ENCODE data around the gene IGFL1. TPM values are rescaled to one million over a fixed set of nuclear protein-coding genes. Genes with fewer than 3 reads are reported as not detected.
"Not testable (repeated sequence)": the region's sequence is repeated elsewhere in the genome, so short reads cannot be mapped to it uniquely, and the experiment has no call there.

IGFL1 gene
- 3.8 TPM in 1 of 2 replicates, not detected in the other for total RNA-seq

DNA sequence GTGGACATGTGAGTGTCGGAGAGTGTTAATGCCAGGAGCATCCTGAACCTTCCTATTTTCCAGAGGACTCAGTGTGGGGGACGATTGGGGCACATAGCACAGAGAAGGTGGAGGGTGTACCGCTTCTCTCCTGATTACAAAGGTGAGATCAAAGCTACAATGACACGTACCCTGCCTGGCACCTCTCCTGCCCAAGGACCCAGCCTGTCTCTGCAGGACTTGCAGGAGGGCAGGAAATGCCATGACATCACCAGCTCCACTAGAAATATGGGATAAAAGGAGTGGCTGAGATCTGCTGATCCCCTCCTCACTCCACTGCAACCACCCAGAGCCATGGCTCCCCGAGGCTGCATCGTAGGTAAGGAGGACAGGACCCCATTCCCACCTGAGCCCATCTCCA, at the start of gene IGFL1:
TSS of gene IGFL1 (plus strand) at position 301 of the 400 bp plus-strand sequence. CDS start at position 334, 33 bp downstream.
- DNase-seq (ENCODE audit: low read depth) = no peak

DNA sequence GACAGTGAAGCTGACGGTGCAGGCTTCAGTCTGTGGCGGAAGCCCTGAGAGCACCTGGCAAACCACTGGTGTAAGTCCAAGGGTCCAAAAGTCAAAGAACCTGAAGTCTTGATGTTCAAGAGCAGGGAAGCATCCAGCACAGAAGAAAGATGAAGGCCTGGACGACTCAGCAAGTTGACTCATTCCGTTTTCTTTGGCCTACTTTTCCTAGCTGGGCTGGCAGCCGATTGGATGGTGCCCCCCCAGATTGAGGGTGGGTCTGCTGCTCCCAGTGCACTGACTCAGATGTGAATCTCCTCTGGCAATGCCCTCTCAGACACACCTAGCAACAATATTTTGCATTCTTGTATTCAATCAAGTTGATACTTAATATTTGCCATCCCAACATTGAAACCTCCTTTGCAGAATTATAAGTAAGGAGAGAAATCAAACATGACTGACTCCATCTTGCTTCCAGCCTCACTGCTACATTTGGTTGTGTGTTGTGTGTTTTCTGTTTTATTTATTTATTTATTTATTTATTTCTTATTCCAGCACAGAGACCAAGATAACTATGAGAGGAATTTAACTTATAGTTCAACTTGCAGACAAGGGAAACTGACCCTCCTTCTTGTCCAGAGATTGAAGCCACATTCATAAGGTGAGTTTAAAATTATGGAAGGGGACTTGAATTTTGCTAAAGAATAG, 48.7 kb upstream of the IGFL1 start:
- peak; percentile 40 for DNase-seq (ENCODE audit: low read depth)

DNA sequence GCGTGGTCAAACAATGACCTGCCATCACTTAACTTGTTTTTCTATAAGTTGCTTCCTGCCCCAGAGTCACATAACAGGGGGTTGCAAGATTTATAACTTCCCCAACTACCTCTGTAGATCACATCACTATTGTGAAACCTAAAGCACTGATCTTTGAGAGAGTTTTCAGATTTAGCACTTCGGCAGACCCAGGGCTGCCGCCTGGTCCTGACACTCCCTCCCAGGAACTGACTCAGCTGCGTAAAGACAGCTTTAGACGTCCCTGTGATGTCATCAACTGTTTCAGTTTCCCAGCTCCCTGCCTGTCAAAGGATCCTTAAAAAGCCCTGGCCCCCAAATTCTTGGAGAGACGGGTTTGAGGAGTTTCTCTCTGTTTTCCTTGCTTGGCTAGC, 48.2 kb upstream of the IGFL1 start:
- DNase-seq (ENCODE audit: low read depth) = no peak

DNA sequence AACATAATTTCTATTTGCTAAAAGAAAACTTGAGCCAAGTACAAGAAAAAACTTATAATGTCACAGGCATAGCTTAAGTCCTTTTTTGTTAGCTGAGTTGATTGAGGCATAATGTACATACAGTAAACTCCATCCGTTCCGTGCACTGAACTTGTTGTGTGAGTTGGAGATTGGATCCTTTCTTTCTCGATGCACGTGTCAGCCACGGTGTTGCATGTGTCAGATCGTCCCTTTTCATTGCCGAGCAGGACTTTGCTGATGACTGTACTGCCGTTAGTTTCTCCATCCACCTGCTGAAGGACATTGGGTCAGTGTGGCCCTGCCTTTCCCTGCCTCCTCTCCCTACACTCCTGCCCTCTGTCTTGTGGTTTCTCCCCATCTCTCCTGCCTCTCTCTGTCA, 47.1 kb upstream of the IGFL1 start:
- no peak for DNase-seq (ENCODE audit: low read depth)

DNA sequence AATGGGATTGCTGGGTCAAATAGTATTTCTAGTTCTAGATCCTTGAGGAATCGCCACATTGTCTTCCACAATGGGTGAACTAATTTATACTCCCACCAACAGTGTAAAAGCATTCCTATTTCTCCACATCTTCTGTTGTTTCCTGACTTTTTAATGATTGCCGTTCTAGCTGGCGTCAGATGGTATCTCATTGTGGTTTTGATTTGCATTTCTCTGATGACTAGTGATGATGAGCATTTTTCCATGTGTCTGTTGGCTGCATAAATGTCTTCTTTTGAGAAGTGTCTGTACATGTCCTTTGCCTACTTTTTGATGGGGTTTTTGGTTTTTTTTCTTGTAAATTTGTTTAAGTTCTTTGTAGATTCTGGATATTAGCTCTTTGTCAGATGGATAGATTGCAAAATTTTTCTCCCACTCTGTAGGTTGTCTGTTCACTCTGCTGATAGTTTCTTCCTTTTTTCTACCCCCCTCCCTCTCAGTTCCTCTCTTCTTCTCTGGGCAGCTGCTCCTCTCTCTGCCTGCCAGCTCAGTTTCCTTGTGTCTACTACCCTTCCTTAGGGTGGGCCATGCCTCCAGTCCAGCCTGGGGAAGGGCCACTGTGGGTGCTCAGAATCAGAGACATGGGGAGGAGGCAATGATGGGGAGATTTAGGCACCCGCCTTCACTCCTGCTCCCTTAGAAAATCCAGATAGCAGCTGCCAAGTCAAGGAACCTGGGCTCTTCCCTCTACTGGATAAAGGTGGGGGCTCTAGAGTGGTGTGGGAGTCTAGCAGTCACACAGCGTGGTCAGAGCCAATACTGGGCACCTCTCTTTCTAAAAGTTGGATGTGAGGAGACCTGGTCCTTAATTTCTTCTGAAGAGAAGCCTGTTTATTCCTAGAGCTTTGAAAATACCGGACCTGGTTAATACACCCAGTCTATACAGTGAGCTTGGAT, 44.5 kb upstream of the IGFL1 start:
- DNase-seq (ENCODE audit: low read depth) = not testable (repeated sequence)

DNA sequence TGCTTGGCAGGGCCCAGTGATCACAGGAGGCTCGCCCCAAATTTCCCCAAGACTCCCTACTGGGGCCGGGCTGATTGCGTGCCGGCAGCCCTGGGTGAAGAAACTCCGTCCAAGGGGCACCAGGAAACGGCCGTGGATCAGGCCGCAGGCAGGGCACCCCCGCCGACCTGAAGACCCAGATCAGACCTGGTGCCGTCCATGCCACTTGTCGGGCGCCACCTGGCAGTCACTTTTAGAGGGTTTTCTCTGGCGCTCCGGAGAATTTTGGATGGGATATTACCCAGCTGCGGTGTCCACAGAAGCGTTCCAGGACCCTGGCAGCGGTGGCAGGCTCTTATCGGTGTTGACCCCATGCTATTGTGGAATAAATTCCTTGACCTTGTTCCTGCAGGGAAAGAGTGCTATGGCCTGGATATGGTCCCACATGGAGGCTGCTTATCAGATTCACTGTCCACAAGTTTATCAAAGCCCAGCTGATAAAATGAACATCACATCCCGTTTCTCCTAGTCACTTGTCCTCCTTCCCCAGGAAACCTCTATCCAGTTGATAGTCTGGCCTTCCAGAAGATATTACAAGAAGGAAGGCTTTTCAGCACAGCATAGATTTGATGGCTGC, 43.3 kb upstream of the IGFL1 start:
- no peak for DNase-seq (ENCODE audit: low read depth)

DNA sequence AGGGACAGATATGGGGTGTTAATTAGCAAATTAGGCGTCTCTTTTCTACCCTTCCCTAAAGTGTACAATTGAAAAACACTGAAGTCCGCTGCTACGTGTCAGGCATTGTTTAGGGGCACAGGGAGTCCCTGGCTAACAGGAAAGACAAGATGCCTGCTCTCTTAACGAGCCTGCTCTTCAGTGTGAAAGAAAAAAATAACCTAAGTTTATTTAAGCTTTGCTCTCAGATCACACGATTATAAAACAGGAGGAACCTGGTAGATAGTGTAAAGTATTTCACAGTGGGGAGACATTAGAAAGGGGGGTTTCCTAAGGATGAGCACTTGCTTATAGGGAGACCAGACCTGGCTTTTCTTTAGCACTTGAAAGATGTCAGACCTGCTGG, 42.8 kb upstream of the IGFL1 start:
- no peak for DNase-seq (ENCODE audit: low read depth)

DNA sequence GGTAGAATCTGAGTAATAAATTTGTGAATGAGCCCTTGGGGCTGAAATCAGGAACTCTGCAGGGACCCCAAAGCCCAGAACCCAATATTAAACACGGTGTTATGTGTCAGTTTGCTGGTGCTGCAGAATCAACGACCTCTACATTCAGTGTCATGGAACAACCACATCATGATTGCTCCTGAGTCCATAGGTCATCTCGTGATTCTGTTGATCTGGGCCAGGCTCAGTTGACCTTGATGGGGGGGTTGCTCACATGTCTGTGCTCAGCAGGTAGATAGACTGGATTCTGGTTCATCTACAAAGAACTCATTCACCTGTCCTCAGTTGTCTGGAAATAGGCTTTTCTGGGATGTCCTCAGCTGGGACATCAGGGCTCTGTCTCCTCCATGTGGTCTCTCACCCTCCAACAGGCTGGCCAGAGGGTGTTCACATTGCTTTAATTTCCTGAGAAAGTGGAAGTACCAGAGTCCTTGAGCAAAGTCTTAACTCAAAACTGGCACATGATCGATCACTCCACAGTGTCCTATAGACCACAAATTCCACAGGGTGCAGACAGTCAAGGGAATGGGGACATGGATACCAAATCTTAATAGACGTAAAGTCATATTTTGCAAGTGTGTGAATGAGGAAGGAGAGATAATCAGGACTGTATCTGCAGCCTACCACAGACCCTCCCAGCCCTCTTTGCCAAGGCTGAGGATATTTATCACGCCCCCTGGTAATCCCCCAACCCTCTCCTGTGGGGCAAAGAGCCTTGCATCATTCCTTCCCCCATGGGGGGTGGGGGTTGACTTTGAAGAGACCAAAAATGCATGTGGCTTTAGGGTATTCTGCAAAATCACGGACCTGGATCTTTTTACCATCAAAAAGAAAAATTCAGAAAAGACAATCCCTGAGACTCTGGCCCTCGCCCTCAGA, 39.3 kb upstream of the IGFL1 start:
- DNase-seq (ENCODE audit: low read depth) = no peak

DNA sequence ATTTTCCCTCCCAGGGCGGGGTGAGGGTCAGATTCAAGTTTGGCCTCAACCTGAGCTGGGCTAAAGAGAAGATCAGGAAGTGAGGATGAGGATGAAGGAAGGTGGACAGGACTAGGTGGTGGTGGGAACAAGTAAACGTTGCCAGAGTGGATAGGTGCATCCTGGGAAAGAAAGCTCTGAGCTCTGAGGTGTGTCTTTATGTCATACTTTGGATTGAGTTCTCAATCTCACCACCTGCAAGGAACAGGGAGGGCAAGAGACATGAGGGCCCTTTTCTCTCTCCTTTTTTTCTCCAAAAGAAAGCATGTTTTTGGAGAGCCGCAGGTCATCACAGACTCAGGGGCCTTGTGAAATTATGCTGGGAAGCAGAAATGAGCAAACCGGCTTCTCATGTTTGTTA, 38.2 kb upstream of the IGFL1 start:
- DNase-seq (ENCODE audit: low read depth) = no peak

DNA sequence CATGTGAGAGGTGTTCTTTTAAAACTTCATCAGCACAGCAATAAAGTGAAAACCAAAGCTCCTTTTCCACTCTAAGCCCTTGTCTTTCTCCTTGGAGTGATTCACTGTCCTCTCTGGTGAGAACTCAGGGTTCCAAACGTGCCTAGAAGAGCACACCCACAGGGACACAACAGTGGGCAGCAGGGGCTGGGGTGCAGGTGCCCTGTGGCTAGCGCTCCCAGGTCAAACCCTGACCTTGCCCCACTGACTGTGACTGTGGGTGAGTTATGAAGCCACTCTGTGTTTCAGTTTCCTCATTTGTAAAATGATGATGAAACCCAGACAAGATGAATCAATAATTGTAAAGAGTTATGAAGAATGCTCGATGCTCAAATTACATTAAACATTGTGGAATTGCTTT, 37.6 kb upstream of the IGFL1 start:
- no peak for DNase-seq (ENCODE audit: low read depth)

DNA sequence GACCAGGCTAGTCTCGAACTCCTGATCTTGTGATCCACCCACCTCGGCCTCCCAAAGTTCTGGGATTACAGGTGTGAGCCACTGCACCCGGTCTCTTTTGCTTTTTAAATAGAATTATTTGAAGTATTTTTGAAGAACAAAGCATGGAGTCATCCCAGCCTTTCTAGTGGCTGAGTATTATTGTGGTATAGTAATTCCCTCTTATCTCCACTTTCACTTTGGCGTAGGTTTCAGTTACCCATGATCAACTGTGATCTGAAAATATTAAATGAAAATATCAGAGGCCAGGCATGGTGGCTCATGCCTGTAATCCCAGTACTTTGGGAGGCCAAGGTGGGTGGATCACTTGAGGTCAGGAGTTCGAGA, 36.9 kb upstream of the IGFL1 start:
- not testable (repeated sequence) for DNase-seq (ENCODE audit: low read depth)

DNA sequence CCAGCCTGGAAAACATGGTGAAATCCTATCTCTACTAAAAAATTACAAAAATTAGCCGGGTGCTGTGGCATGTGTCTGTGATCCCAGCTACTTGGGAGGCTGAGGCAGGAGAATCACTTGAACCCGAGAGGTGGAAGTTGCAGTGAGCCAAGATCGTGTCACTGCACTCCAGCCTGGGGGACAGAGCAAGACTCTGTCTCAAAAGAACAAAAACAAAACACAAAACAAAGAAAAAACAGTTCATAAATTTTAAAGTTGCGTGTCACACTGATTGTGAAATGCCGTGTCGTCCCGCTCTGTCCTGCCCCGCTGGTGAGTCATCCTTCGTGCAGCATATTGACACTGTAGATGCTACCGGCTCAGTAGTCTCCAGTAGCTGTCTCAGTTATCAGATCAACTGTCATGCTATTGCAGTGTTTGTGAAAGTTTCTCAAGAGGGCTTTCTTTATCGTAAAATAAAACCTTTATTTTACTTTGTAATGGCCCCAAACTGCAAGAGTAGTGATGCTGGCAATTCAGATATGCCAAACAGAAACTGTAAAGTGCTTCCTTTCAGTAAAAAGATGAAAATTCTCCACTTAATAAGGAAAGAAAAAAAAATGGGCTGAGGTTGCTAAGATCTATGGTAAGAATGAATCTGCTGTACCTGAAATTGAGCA, 36.4 kb upstream of the IGFL1 start:
- peak; percentile 62 for DNase-seq (ENCODE audit: low read depth)

DNA sequence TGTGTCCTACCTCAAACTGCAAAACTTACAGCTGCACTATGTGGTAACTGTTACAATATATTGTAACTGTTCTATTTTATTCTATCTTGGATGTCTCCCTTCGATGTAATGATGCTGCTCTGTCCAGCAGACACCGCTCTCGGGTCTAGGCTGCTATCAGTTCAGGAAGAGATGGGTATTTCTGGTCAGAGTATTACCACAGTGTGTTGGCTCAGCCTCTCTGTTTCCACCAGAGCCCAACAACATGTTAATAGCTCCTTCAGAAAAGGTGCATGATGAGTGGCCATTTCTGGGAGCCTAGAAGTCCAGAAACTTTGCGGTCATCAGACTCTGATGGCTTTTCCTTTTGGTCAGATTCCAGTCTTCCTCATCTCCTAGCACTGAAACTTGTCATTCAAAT, 35.9 kb upstream of the IGFL1 start:
- DNase-seq (ENCODE audit: low read depth) = no peak

DNA sequence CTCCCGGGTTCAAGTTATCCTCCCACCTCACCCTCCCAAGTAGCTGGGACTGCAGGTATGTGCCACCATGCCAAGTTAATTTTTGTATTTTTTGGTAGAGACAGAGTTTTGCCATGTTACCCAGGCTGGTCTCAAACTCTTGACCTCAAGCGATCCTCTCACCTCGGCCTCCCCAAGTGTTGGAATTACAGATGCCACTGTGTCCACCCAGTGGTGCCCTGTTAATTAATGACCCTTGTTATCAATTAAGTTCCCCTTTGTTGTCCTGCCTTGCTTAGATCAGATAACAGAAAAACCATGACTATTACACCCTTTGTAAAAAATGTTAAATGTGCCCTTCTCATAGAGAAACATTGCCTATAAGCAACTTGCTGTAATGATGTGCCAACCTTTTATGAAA, 34.4 kb upstream of the IGFL1 start:
- DNase-seq (ENCODE audit: low read depth) = no peak

DNA sequence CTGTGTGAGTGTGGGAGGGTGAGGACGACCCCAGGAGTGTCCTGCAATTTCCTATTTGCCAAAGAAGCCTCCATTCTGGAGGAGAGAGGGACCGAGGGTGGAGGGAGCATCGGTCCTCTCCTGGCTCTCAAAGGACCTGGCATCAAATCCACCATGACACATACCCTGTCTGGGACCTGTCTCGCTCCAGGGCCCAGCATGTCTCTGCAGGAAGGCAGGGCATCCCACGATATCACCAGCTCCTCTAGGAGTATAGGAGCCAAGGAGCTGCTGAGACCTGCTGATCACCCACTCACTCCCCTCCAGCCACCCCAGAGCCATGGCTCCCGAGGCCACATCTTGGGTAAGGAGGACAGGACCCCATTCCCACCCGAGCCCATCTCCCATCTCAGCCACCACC, 33.6 kb upstream of the IGFL1 start:
- DNase-seq (ENCODE audit: low read depth) = not testable (repeated sequence)

DNA sequence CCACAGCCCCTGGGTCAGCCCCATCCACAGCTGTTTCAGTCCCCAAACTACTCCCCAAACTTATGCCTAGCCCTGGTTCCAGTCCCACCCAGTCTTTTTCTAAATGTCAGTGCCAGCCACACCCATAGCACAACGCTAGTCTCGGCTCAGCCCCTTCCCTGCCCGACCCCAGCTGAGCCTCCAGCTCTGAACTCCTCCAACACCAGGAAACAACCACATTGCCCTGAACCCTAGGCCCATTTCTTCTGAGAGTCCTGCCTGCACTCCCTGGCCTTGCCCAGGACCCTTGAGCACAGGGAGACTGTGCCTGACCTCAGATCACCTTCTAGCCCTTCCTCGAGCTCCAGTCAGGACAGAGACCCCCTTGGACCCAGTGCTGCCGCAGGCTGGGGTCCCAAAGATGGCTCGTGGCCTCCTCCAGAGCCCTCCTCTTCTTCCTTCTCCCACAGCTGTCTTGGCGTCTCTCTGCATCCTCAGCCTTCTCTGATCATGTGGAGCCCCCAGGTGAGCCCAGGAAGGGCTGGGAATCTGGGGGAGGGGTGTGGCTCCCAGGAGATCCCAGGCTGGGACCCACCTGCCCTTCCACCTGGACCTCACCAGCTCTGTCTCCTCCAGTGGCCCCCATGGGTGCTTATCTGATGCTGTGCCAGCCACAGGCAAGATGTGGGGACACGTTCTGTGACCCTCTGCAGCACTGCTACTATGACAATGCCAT, 33.0 kb upstream of the IGFL1 start:
- no peak for DNase-seq (ENCODE audit: low read depth)

DNA sequence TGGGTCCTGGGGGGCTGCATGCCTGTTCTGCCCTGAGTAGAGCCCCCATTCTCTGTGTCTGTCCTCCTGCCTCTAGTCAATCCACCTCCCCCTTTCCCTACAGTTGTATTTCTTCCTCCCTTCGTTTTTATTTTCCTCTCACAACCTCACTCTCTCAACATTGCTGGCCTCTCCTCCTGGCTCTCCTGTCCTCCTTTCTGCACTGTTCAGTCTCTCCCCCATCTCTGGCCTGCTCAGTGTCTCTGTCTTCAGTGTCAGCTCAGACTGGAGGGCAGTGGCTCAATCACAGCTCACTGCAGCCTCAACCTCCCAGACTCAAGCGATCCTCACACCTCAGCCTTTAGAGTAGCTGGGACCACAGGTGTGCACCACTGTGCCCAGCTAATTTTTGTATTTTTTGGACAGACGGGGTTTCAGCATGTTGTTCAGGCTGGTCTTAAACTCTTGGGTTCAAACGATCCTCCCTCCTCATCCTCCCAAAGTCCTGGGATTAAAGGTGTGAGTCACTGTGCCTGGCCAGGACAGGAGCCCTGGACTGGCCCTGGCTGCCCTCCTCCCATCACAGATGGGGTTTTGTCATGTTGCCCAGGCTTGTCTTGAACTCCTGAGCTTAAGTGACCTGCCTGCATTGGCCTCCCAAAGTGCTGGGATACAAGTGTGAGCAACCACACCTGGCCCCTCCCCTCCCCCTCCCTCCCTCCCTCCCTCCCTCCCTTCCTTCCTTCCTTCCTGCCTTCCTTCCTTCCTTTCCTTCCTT, 32.0 kb upstream of the IGFL1 start:
- DNase-seq (ENCODE audit: low read depth) = no peak

DNA sequence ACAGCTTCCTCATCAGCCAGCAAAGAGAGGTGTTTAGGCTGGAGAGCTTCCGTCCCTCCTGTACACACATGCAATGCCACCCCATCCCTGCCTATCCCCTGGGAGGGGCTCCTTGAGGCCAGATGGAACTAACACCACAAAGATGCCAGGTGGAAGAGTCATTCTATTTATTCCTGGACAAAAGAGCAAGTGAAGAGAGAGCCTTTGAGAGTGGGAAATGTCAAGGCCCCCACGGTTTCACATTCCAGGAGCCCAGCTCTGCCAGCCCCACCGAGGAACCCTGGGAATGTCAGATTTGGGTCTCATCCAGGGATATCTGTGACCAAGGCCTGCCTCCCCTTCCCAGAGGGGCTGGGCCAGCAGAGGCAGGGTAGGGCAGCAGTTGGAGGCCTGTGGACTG, 30.8 kb upstream of the IGFL1 start:
- DNase-seq (ENCODE audit: low read depth) = no peak

DNA sequence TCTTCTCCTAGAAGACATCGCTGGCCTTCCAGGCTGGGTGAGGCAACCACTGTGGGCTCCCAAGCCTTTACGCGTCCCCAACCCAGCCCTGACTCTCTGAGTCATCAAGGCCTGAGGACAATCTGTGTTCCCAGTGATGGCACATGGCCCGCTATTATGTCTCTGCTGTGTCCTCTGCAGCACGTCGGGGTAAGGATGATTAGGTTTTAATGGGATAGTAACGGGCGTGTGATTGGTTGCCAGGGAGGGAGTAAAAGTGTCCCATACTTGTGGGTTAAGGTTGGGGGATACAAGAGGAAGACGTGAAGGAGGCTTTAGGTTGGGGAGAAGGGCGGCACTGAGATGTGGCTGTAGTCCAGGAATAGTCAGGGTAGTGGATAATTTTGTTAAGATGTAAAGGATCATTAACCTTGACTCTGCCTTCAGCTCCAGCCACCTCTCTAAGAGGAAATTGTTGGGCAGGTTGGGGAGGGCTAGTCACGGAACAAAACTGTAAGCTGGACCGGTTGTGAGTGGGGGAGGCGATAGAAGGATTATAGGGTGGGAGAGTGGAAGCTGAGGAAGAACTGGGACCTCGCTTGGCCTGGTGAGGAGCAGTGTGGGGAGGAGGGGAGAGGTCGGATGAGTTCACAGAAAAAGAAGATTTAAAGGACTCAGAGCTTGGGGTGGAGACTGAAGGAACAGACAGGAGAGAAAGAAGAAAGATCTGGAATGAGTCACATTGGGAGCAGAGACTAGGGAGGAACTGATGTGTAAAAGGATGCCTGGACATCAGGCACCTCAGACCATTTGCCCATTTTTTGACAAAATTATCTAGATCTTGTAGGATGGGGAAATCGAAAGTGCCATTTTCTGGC, 27.9 kb upstream of the IGFL1 start:
- DNase-seq (ENCODE audit: low read depth) = peak; percentile 30
